Heart left ventricle (tissue), 13 donors: ENCODE measurements around the gene FGF2.

Source experiments
- CTCF ChIP-seq, 12 donors: fragments of 200-600 bp; sonication (generic) in 4 of 12; IDR thresholded peaks; one replicate each; pipeline versions ENCODE4 v1.5.0 to v1.8.0; 2018 to 2022; ENCODE audit warnings: antibody characterized with exemption in 12 of 12, mild to moderate bottlenecking in 5 of 12
- POLR2A ChIP-seq, 2 donors: fragments of 450-650 bp; IDR thresholded peaks; one replicate each; pipeline ENCODE4 v1.6.1; 2017; ENCODE audit warnings: antibody characterized with exemption in 2 of 2, mild to moderate bottlenecking in 2 of 2, moderate library complexity in 2 of 2
- donor health status: ischemic (EF 13 %, LVEDD 7.1; RV severe dilation, severe dysfunction).
- donor health status: DM: no; HTN: yes; CAD: no.
- donor health status: DM: no; HTN: no; CAD: no.
- donor health status: ischemic (EF 25% LVEDD 6.9; RV normal size, moderate dysfunction).
- donor health status: ischemic (EF 25% LVEDD 5.7; RV mildly dilated, moderate dysfunction).
- donor health status: ischemic (EF 35%, LVEDD 5.7; RV mildly dilated, moderate dysfunction).
- donor health status: nonischemic (EF 11% LVEDD 7.7; RV severe dilation, severe dysfunction).
- donor health status: DM: yes; HTN: yes; CAD: no.
- donor health status: PGD.
- donor health status: ischemic (EF 29% LVEDD 5.4; RV normal size, mild dysfunction).
- donor health status: nonischemic (EF 23%, LVEDD 6.1; RV moderate dilation, normal function).

- no peak for TF ChIP-seq POLR2A (IDR thresholded peaks at IDR 0.05)
- no peak for TF ChIP-seq CTCF (IDR thresholded peaks at IDR 0.05)
These were observed 45.1 kb upstream of the FGF2 start for GRCh38 chr4:122781486-122781885.
